ENCODE data around the gene RIT2.

- TF ChIP-seq CTCF (IDR thresholded peaks at IDR 0.05) (no peak), POLR2A (IDR thresholded peaks at IDR 0.05) (no peak)
These were observed 80.6 kb downstream of the RIT2 start for GRCh38 chr18:43034683-43035500.

Measured in Peyer's patch (tissue), 4 donors.